Esophagus muscularis mucosa (tissue), 3 donors: Measurements from ENCODE around the gene SFRP5.

Source experiments
- POLR2AphosphoS5 ChIP-seq, 2 donors: sonication (generic); formaldehyde crosslinking; IDR thresholded peaks; one replicate each; pipeline ENCODE4 v1.6.1; 2017; ENCODE audit warnings: antibody characterized with exemption in 2 of 2
- TF ChIP-seq, protein P1 (sequence below), 3 experiments: fragments of 200-600 bp in 2 of 3; fragments of 450-650 bp in 1 of 3; sonication (generic) in 2 of 3; IDR thresholded peaks; one replicate each; pipeline ENCODE4 v1.5.1; 2017 to 2019; ENCODE audit warnings: antibody characterized with exemption in 3 of 3, mild to moderate bottlenecking in 2 of 3, moderate library complexity in 1 of 3

DNA sequence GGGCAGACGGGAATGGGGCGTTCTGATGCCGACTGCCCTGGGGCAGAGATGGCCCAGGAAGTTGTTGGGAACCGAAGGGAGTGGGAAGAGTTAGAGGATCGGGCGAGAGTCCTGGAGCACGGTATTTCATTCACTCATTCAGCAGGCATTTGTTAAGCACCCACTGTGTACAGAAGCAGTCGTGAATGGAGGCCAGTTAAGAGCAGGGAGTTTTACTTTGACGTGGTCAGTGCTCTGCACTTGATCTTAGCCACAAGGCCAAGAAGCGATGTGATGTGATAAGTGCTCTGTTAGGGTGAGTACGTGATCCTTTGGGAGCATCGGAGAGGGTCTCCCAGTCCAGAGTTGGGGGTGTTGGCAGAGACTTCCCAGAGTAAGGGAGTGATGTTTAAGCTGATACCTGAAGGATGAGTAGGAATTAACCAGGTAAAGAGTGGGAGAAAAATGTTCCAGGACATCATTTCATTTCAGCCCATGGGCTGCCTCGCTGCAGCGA lies 34.0 kb downstream of the SFRP5 start:
- TF ChIP-seq, protein P1, sequence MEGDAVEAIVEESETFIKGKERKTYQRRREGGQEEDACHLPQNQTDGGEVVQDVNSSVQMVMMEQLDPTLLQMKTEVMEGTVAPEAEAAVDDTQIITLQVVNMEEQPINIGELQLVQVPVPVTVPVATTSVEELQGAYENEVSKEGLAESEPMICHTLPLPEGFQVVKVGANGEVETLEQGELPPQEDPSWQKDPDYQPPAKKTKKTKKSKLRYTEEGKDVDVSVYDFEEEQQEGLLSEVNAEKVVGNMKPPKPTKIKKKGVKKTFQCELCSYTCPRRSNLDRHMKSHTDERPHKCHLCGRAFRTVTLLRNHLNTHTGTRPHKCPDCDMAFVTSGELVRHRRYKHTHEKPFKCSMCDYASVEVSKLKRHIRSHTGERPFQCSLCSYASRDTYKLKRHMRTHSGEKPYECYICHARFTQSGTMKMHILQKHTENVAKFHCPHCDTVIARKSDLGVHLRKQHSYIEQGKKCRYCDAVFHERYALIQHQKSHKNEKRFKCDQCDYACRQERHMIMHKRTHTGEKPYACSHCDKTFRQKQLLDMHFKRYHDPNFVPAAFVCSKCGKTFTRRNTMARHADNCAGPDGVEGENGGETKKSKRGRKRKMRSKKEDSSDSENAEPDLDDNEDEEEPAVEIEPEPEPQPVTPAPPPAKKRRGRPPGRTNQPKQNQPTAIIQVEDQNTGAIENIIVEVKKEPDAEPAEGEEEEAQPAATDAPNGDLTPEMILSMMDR (IDR thresholded peaks at IDR 0.05), result no peak
- no peak for TF ChIP-seq POLR2AphosphoS5 (IDR thresholded peaks at IDR 0.05)
